Ovary (tissue), 3 donors: ENCODE data around the gene TOR3A.

Source experiments
- POLR2A ChIP-seq: fragments of 450-650 bp; IDR thresholded peaks from one replicate; pipeline ENCODE4 v1.6.1; 2017; ENCODE audit warnings: antibody characterized with exemption, mild to moderate bottlenecking, moderate library complexity
- TF ChIP-seq, protein P1 (sequence below), 3 donors: fragments of 450-650 bp in 2 of 3; fragments of 200-600 bp in 1 of 3; IDR thresholded peaks; one replicate each; pipeline versions ENCODE4 v1.5.1 to v1.8.0; 2016 to 2022; ENCODE audit warnings: antibody characterized with exemption in 3 of 3, mild to moderate bottlenecking in 1 of 3
- donor health status: DM: no; HTN: no; CAD: no.

DNA sequence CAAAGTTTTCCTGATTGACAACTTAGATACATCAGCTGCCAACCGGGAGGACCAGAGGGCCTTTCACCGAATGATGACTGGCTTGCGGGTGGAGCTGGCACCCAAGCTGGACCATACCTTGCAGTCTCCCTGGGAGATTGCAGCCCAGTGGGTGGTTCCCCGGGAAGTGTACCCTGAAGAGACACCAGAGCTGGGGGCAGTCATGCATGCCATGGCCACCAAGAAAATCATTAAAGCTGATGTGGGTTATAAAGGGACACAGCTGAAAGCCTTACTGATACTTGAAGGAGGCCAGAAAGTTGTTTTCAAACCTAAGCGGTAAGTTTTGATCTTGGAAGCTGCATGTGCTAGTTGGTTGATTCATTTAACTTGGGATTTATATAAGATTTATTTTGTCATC, 38.0 kb upstream of the TOR3A start:
- TF ChIP-seq POLR2A = no peak
- TF ChIP-seq, protein P1, sequence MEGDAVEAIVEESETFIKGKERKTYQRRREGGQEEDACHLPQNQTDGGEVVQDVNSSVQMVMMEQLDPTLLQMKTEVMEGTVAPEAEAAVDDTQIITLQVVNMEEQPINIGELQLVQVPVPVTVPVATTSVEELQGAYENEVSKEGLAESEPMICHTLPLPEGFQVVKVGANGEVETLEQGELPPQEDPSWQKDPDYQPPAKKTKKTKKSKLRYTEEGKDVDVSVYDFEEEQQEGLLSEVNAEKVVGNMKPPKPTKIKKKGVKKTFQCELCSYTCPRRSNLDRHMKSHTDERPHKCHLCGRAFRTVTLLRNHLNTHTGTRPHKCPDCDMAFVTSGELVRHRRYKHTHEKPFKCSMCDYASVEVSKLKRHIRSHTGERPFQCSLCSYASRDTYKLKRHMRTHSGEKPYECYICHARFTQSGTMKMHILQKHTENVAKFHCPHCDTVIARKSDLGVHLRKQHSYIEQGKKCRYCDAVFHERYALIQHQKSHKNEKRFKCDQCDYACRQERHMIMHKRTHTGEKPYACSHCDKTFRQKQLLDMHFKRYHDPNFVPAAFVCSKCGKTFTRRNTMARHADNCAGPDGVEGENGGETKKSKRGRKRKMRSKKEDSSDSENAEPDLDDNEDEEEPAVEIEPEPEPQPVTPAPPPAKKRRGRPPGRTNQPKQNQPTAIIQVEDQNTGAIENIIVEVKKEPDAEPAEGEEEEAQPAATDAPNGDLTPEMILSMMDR (IDR thresholded peaks at IDR 0.05) = no peak
